Mesenchymal stem cell (in vitro differentiated cells and primary cell): ENCODE measurements around the gene NRP1.

Source experiments
- DNase-seq: peaks from one replicate; pipeline ENCODE4 v3.0.0-alpha.2; 2013
- H2AFZ ChIP-seq: one replicate; pipeline ENCODE4 v1.6.1; 2013; ENCODE audit warnings: low read depth, mild to moderate bottlenecking, control low read depth, inconsistent platforms, low read length, moderate library complexity
- H2AK5ac ChIP-seq: 2 replicates; pipeline ENCODE4 v1.6.1; 2013; ENCODE audit warnings: low read length, moderate library complexity, mild to moderate bottlenecking, inconsistent platforms; ENCODE audit not compliant: severe bottlenecking
- H2BK120ac ChIP-seq: one replicate; pipeline ENCODE4 v1.6.1; 2013; ENCODE audit warnings: low read depth, mild to moderate bottlenecking, inconsistent platforms, low read length, moderate library complexity
- H2BK12ac ChIP-seq, 2 experiments: one replicate each; pipeline ENCODE4 v1.6.1; 2013; ENCODE audit warnings: inconsistent platforms in 2 of 2, low read length in 2 of 2, mild to moderate bottlenecking in 2 of 2, moderate library complexity in 2 of 2, control low read depth in 1 of 2
- H2BK15ac ChIP-seq: one replicate; pipeline ENCODE4 v1.6.1; 2013; ENCODE audit warnings: mild to moderate bottlenecking, low read depth, inconsistent platforms; ENCODE audit not compliant: poor library complexity, severe bottlenecking
- H2BK5ac ChIP-seq: 2 replicates; pipeline ENCODE4 v1.6.1; 2013; ENCODE audit warnings: low read depth, mild to moderate bottlenecking, low read length, control low read depth, inconsistent platforms; ENCODE audit not compliant: poor library complexity, severe bottlenecking
- H3K14ac ChIP-seq, 2 experiments: one replicate each; pipeline ENCODE4 v1.6.1; 2013; ENCODE audit warnings: inconsistent platforms in 2 of 2, low read length in 2 of 2, control low read depth in 1 of 2, mild to moderate bottlenecking in 1 of 2, moderate library complexity in 1 of 2
- H3K18ac ChIP-seq, 2 experiments: one replicate each; pipeline ENCODE4 v1.6.1; 2013; ENCODE audit warnings: inconsistent platforms in 2 of 2, low read length in 2 of 2, control low read depth in 1 of 2, low read depth in 1 of 2, mild to moderate bottlenecking in 1 of 2
- H3K23ac ChIP-seq, 2 experiments: one replicate each; pipeline ENCODE4 v1.6.1; 2013; ENCODE audit warnings: inconsistent platforms in 2 of 2, low read length in 2 of 2, mild to moderate bottlenecking in 2 of 2, moderate library complexity in 2 of 2, control low read depth in 1 of 2
- H3K27ac ChIP-seq: 2 replicates; pipeline ENCODE4 v1.5.1; 2013; ENCODE audit warnings: mild to moderate bottlenecking, moderate library complexity, low read length, control low read depth, inconsistent platforms; ENCODE audit not compliant: poor library complexity, severe bottlenecking
- H3K27me3 ChIP-seq, 2 experiments: 2 replicates each; pipeline versions ENCODE4 v1.6.1 to v1.7.0; 2013; ENCODE audit warnings: low read length in 2 of 2, mild to moderate bottlenecking in 2 of 2, moderate library complexity in 2 of 2, control low read depth in 1 of 2, inconsistent platforms in 1 of 2; ENCODE audit not compliant: control insufficient read depth in 1 of 2, insufficient read depth in 1 of 2
- H3K36me3 ChIP-seq, 2 experiments: 2 replicates each; pipeline versions ENCODE4 v1.6.1 to v1.7.0; 2013; ENCODE audit warnings: low read length in 2 of 2, control low read depth in 1 of 2, inconsistent platforms in 1 of 2, low read depth in 1 of 2, mild to moderate bottlenecking in 1 of 2; ENCODE audit not compliant: insufficient read depth in 2 of 2, control insufficient read depth in 1 of 2
- H3K4ac ChIP-seq, 2 experiments: one replicate each; pipeline ENCODE4 v1.6.1; 2013; ENCODE audit warnings: inconsistent platforms in 2 of 2, low read length in 2 of 2, mild to moderate bottlenecking in 2 of 2, moderate library complexity in 2 of 2, control low read depth in 1 of 2, low read depth in 1 of 2
- H3K4me1 ChIP-seq: 2 replicates; pipeline ENCODE4 v1.6.1; 2013; ENCODE audit warnings: low read depth, low read length, control low read depth; ENCODE audit not compliant: control insufficient read depth, insufficient read depth
- H3K4me2 ChIP-seq: 2 replicates; pipeline ENCODE4 v1.6.1; 2013; ENCODE audit warnings: low read length, mild to moderate bottlenecking, inconsistent platforms; ENCODE audit not compliant: poor library complexity, severe bottlenecking
- H3K4me3 ChIP-seq, 2 experiments: 2 replicates each; pipeline versions ENCODE4 v1.5.1 to v1.7.0; 2013; ENCODE audit warnings: low read length in 2 of 2, mild to moderate bottlenecking in 2 of 2, control low read depth in 1 of 2, low read depth in 1 of 2; ENCODE audit not compliant: insufficient read depth in 1 of 2
- H3K79me1 ChIP-seq: replicated peaks from 2 replicates; pipeline ENCODE4 v1.6.1; 2013; ENCODE audit warnings: mild to moderate bottlenecking, control low read depth, low read length, inconsistent platforms; ENCODE audit not compliant: poor library complexity, severe bottlenecking
- H3K9ac ChIP-seq: 2 replicates; pipeline ENCODE4 v1.7.0; 2013; ENCODE audit warnings: mild to moderate bottlenecking, low read length, moderate library complexity
- H3K9me3 ChIP-seq: 2 replicates; pipeline ENCODE4 v1.7.0; 2013; ENCODE audit warnings: mild to moderate bottlenecking, low read length; ENCODE audit not compliant: control insufficient read depth
- H4K8ac ChIP-seq: one replicate; pipeline ENCODE4 v1.6.1; 2013; ENCODE audit warnings: inconsistent platforms, mild to moderate bottlenecking, low read length, moderate library complexity
- H4K91ac ChIP-seq: one replicate; pipeline ENCODE4 v1.6.1; 2013; ENCODE audit warnings: mild to moderate bottlenecking, low read length, inconsistent platforms
- WGBS: methylation state at CpG from one replicate; pipeline ENCODE4 v1.1.7; 2013; ENCODE audit warnings: mixed read lengths; 5-methylcytosine and 5-hydroxymethylcytosine counted together

NRP1 gene

GRCh38 chr10:33209802-33210201 is 124.7 kb downstream of the NRP1 start:
- Histone ChIP-seq H3K4me2 (no peak overlapping the region), H2BK120ac (no peak overlapping the region), H4K8ac (no peak overlapping the region), H3K9me3 (no peaks in the 10 kb centered on the region), H2BK15ac (no peak overlapping the region), H2BK12ac (no peak overlapping the region), H3K27me3 (no peaks in the 10 kb centered on the region), H3K27ac (no peak overlapping the region), H3K14ac (no peak overlapping the region), H3K4me3 (no peak overlapping the region), H3K4me1 (peaks cover 3% of the 10 kb centered on the region), H2AK5ac (peak overlapping the region; percentile 21), H3K4ac (no peak overlapping the region), H3K18ac (no peak overlapping the region), H4K91ac (no peak overlapping the region), H3K23ac (no peak overlapping the region), H2AFZ (no peak overlapping the region), H3K36me3 (peaks cover 36 to 95% of the 10 kb centered on the region in 2 experiments), H3K9ac (no peak overlapping the region), H3K79me1 (peaks cover 12% of the 10 kb centered on the region), H2BK5ac (no peak overlapping the region)
- DNase-seq, result no peak
- WGBS, result 93% methylated on average over 2 of the region's 3 CpGs

DNA sequence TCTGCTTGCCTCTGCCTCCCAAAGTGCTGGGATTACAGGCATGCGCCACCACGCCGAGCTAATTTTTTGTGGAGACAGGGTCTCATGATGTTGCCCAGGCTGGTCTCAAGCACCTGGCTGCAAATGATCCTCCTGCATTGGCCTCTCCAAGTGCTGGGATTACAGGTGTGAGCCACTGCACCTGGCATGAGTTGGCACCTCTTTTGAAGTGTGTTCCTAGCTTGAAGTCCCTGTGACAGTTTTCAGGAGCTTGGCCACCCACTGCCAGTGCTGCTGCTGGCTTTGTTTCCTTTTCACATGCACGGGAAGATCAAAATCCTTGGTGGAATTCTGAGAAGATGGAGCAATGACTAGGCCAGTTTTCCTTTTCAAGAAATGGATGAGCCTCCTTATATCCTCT is 126.3 kb downstream of the NRP1 start:
- Histone ChIP-seq H3K4me3 (no peak overlapping the region), H2AFZ (no peak overlapping the region), H4K91ac (no peak overlapping the region), H3K36me3 (peaks cover 32 to 91% of the 10 kb centered on the region in 2 experiments), H2BK120ac (no peak overlapping the region), H2BK15ac (no peak overlapping the region), H2AK5ac (no peak overlapping the region), H3K14ac (no peak overlapping the region), H3K27me3 (no peaks in the 10 kb centered on the region), H2BK5ac (no peak overlapping the region), H3K27ac (no peak overlapping the region), H2BK12ac (no peak overlapping the region), H3K23ac (no peak overlapping the region), H3K9ac (no peak overlapping the region), H3K4me1 (peaks cover 3% of the 10 kb centered on the region), H4K8ac (no peak overlapping the region), H3K4ac (no peak overlapping the region), H3K9me3 (no peaks in the 10 kb centered on the region), H3K79me1 (peaks cover 9% of the 10 kb centered on the region), H3K4me2 (no peak overlapping the region), H3K18ac (no peak overlapping the region)
- over 99% methylated on average over 3 of the region's 4 CpGs for WGBS
- no peak for DNase-seq

DNA sequence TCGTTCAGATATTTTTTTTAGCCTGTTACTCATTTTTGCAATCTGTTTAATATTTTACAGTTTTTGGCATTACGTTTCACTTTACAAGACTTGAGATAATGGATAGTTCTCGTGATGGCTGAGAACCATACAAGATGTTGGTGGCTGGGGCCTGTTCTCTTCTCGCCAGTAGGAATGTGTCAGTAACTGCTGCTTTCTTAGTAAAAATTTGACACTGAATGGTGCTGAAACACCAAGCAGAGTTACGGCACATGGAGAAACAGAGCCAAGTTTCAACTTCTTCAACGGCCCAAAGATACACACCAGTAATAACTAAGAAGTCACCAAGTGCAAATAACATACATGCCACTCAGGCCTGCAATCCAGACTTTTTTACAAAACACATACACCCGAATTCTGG is 130.4 kb downstream of the NRP1 start:
- no peak overlapping the region for H2BK12ac ChIP-seq
- H2BK120ac ChIP-seq, result no peak overlapping the region
- no peak overlapping the region for H2AFZ ChIP-seq
- H3K18ac ChIP-seq, result no peak overlapping the region
- H3K4me2 ChIP-seq, result no peak overlapping the region
- peaks cover 2% of the 10 kb centered on the region for H3K4me1 ChIP-seq
- H4K91ac ChIP-seq, result no peak overlapping the region
- H3K9ac ChIP-seq, result no peak overlapping the region
- peak overlapping the region; percentile 86 for H3K27ac ChIP-seq
- DNase-seq, result no peak
- H3K4me3 ChIP-seq, result no peak overlapping the region
- H3K14ac ChIP-seq, result no peak overlapping the region
- H3K4ac ChIP-seq, result no peak overlapping the region
- peaks cover 20 to 91% of the 10 kb centered on the region in 2 experiments for H3K36me3 ChIP-seq
- H4K8ac ChIP-seq, result no peak overlapping the region
- H3K27me3 ChIP-seq, result no peaks in the 10 kb centered on the region
- peaks cover 10% of the 10 kb centered on the region for H3K79me1 ChIP-seq
- H3K23ac ChIP-seq, result no peak overlapping the region
- H2BK15ac ChIP-seq, result no peak overlapping the region
- WGBS, result 77% methylated on average over 6 of the region's 7 CpGs
- H3K9me3 ChIP-seq, result no peaks in the 10 kb centered on the region
- H2AK5ac ChIP-seq, result no peak overlapping the region
- no peak overlapping the region for H2BK5ac ChIP-seq

DNA sequence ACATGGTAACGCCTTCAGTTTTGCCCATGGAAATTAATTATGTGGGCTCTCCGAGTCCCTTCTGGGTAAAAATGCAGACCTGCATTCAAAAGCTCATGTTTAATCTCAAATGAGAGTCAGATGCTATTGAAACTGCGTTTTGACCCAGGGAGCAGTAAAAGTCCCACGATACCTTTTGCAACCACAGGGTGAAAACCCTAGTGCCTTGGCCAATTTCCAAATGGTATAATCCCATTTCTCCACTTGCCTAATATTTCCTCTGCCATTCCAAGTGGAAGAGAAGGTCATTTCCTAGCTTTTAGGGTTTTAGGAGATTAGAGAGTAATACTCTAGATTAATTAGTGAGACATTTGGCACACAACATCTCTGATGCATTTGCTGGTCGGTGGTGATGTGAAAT is 132.5 kb downstream of the NRP1 start:
- no peak overlapping the region for H2BK120ac ChIP-seq
- H3K9me3 ChIP-seq, result no peaks in the 10 kb centered on the region
- H3K4me1 ChIP-seq, result peaks cover 5% of the 10 kb centered on the region
- H3K27ac ChIP-seq, result peak overlapping the region; percentile 47
- H4K91ac ChIP-seq, result no peak overlapping the region
- H3K9ac ChIP-seq, result no peak overlapping the region
- DNase-seq, result no peak
- H2BK12ac ChIP-seq, result no peak overlapping the region
- H3K4me3 ChIP-seq, result no peak overlapping the region
- peaks cover 10% of the 10 kb centered on the region for H3K79me1 ChIP-seq
- no peak overlapping the region for H2BK15ac ChIP-seq
- no peak overlapping the region for H4K8ac ChIP-seq
- H2BK5ac ChIP-seq, result no peak overlapping the region
- H3K27me3 ChIP-seq, result no peaks in the 10 kb centered on the region
- H3K36me3 ChIP-seq, result peaks cover 10 to 89% of the 10 kb centered on the region in 2 experiments
- H2AK5ac ChIP-seq, result peak overlapping the region; percentile 83
- H3K14ac ChIP-seq, result no peak overlapping the region
- H3K18ac ChIP-seq, result no peak overlapping the region
- H3K4ac ChIP-seq, result no peak overlapping the region
- no peak overlapping the region for H3K23ac ChIP-seq
- no peak overlapping the region for H2AFZ ChIP-seq
- no peak overlapping the region for H3K4me2 ChIP-seq
- 72% methylated on average over 4 of the region's 5 CpGs for whole genome bisulfite sequencing
